D721Med (cell line): Measurements from ENCODE around the gene SFRP5.
A peak's percentile ranks its signal among the peaks of the same experiment; 100 is the strongest.

Source experiments
- DNase-seq: peaks from one replicate; pipeline ENCODE4 v3.0.0; 2011; ENCODE audit warnings: low spot score; ENCODE audit not compliant: insufficient read length
- FAIRE-seq: peaks from 2 replicates; lab custom pipeline; 2011; peaks lifted over from hg19 to GRCh38; lab: Jason Lieb, UNC
- CTCF ChIP-seq: IDR thresholded peaks from 2 replicates; pipeline ENCODE4 v1.5.1; 2012; ENCODE audit warnings: mild to moderate bottlenecking, control low read depth; ENCODE audit not compliant: insufficient read depth; ENCODE audit errors: missing control alignments

SFRP5 gene

GRCh38 chr10:97796651-97797050, 24.9 kb upstream of the SFRP5 start:
- no peak for FAIRE-seq

DNA sequence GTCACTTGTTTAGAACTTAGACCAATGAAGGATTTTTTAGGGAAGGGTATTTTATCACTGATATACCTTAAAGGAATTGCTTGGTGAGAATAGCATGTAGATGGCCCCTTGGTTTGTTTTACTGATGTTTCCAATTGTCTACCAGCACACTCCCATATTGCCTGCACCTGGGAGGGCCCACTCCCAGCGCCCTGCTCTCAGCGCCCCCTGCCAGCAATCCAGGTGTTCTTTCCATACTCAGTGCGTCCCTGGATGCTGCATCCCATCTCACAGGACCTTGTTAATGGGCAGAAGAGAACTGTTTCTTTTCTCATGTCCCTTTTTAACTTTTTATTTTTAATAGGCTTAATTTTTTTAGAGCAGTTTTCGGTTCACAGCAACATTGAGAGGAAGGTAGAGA, 24.1 kb upstream of the SFRP5 start:
- DNase-seq = no peak
- no peak for FAIRE-seq
- TF ChIP-seq CTCF = no peak

More at GRCh38 chr10:97796651-97797050, 24.9 kb upstream of the SFRP5 start:
- no peak for DNase-seq
- TF ChIP-seq CTCF = no peak

DNA sequence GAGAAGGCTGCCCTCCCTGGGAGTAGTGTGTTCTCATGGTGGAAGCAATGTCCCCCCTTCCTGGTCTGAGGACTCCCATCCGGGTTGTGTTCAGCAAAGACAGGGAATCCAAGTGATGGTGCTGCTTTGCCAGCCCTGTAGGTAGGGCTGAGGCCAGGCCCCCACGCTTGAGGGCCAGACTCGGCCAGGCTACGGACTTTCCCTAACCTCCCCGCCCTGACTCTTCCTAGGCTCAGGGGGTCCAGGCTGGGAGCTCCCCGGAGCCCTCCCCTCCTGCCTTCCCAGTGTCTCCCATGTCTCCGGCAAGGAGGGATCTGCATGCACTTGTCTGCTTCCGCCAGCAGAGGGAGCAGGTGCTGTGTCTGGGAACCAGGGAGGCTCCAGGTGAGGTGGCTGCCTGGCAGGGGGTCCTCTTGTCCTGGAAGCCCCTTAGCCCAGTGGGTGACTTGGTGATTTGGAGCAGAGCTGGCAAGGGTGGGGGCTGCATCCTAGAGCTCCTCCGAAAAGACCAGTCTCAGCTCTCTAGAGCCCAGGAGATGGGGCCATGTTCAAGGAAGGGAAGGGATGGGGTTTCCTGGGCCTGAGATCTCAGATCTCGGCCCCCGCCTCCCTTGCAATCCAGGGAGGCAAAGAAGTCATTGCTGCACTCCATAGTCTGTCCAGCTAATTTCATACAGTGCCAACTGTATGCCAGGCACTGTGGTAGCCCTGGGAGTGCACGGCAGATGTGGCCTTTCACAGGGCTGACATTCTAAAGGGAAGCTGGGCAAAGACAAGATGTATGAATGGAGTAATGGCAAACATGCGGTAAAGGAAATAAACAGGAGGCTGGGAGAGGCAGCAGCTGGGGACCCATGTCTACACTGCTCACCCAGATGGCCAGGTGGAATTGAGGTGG, 20.3 kb upstream of the SFRP5 start:
- DNase-seq = peak; percentile 72
- no peak for FAIRE-seq
- peak; percentile 88 for TF ChIP-seq CTCF

DNA sequence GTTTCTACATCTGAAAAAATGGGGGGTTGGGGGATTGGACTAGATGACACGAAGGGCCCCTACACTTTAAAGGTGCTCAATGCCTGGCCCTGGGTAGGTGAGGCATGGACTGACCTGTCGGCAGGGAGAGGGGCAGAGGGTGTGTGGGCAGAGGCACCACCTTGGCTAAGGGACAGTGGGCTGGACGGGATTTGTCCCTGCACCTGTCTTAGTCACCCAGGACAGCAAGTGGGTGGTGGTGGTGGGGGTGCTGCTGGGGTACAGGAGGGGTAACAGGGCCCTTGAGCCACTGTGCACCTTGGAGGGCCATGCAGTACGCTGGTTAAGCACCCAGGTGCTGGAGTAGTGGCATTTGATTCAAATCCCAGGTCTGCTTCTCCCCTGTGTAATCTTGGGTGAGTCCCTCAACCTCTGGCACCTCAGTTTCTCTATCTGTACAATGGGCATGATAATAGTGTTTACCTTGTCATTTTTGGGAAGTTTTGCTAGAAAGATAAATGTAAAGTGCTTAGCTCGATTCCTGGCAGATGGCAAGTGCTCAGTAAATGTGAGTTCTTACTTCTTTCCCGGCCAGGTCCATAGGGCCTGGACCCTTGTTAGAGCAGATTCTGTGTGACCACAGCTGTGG, 18.1 kb upstream of the SFRP5 start:
- FAIRE-seq = no peak
- no peak for TF ChIP-seq CTCF
- no peak for DNase-seq

GRCh38 chr10:97788552-97789442, 17.0 kb upstream of the SFRP5 start:
- FAIRE-seq (no peak), DNase-seq (no peak)

DNA sequence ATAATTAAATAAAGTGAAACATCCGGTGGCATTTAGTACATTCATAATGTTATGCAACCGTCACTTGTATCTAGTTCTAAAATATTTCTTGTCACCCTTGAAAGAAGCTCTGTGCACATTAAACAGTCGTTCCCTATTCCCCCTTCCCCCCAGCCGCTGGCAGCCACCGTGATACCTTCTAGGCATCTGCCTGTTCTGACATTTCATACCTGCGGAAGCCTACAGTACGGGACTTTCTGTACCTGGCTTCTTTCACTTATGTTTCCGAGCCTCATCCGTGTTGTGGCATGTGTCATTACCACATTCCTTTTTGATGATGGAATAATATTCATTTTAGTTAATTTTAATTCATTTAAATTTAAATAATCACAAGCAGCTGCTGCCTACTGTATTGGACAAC, 13.9 kb upstream of the SFRP5 start:
- no peak for TF ChIP-seq CTCF
- DNase-seq = no peak
- no peak for FAIRE-seq

More at GRCh38 chr10:97788552-97789442, 17.0 kb upstream of the SFRP5 start:
- no peak for TF ChIP-seq CTCF
